HepG2 (cell line): ENCODE measurements around the gene HSDL2. TPM values are rescaled to one million over a fixed set of nuclear protein-coding genes. Genes with fewer than 3 reads are reported as not detected.

ENCODE experiments used
- ATAC-seq: fragments of 200-7000 bp; cut with Tn5 transposase; 3 replicates; pipeline ENCODE4 v1.9.1; 2020; ENCODE audit warnings: mild to moderate bottlenecking, moderate library complexity
- BruUV-seq: library from RNA; stranded (reverse); fragments of 400-500 nt; replicated peaks from 2 replicates; lab custom pipeline; 2021; lab: Mats Ljungman, UMichigan
- CTCF ChIA-PET: fragments of 300-600 bp; formaldehyde crosslinking; extraction: SDS; loops from one replicate; lab custom pipeline; 2021; ENCODE audit warnings: low total read pairs, inconsistent platforms, low intra/inter-chr PET ratio; lab: Yijun Ruan, JAX
- POLR2A ChIA-PET: fragments of 350-600 bp; sonication (Branson Sonifier 250); formaldehyde crosslinking; loops from one replicate; lab custom pipeline; 2020; ENCODE audit warnings: antibody characterized with exemption, inconsistent platforms; lab: Yijun Ruan, JAX
- DNase-seq: peaks from one replicate; pipeline ENCODE4 v3.0.0-alpha.2; 2015; ENCODE audit warnings: low spot score
- FAIRE-seq: peaks from 3 replicates; lab custom pipeline; 2011; peaks lifted over from hg19 to GRCh38; lab: Jason Lieb, UNC
- H2AFZ ChIP-seq: one replicate; pipeline ENCODE4 v1.6.1; 2011; ENCODE audit warnings: low read length, inconsistent platforms
- H3K27ac ChIP-seq: fragments of 300-600 bp; 3 replicates; pipeline ENCODE4 v1.8.0; 2011; ENCODE audit warnings: mixed run types, mild to moderate bottlenecking, mixed read lengths, low read length, inconsistent platforms; ENCODE audit not compliant: insufficient read depth; ENCODE audit errors: extremely low read length
- H3K27me3 ChIP-seq, 2 experiments: fragments of 200-600 bp in 1 of 2; 2 replicates in 1 of 2; 3 replicates in 1 of 2; pipeline versions ENCODE4 v1.6.0 to v1.8.0; 2011; ENCODE audit warnings: low read length in 2 of 2, mild to moderate bottlenecking in 2 of 2, moderate library complexity in 2 of 2, inconsistent platforms in 1 of 2; ENCODE audit not compliant: insufficient read depth in 2 of 2, control insufficient read depth in 1 of 2
- H3K36me3 ChIP-seq, 2 experiments: fragments of 200-600 bp in 1 of 2; replicated peaks in 1 of 2; 2 replicates in 1 of 2; 3 replicates in 1 of 2; pipeline versions ENCODE4 v1.5.1 to v1.8.0; 2011; ENCODE audit warnings: low read length in 2 of 2, inconsistent platforms in 1 of 2; ENCODE audit not compliant: insufficient read depth in 2 of 2, control insufficient read depth in 1 of 2
- H3K4me1 ChIP-seq: 2 replicates; pipeline ENCODE4 v1.5.1; 2012; ENCODE audit warnings: low read length, inconsistent platforms; ENCODE audit not compliant: insufficient read depth
- H3K4me2 ChIP-seq: 2 replicates; pipeline ENCODE4 v1.6.0; 2011; ENCODE audit warnings: low read depth, low read length, inconsistent platforms
- H3K4me3 ChIP-seq, 3 experiments: fragments of 200-600 bp in 1 of 3; sonication (generic), shearing (Covaris generic) in 1 of 3; replicated peaks in 1 of 3; 2 replicates each; pipeline ENCODE4 v1.5.1; 2011 to 2016; ENCODE audit warnings: low read length in 3 of 3, inconsistent platforms in 2 of 3, low read depth in 2 of 3, mild to moderate bottlenecking in 2 of 3, control low read depth in 1 of 3, mixed read lengths in 1 of 3; ENCODE audit not compliant: insufficient read depth in 1 of 3
- H3K79me2 ChIP-seq: one replicate; pipeline ENCODE4 v1.6.1; 2011; ENCODE audit warnings: low read length, inconsistent platforms; ENCODE audit not compliant: insufficient read depth
- H3K9ac ChIP-seq: 2 replicates; pipeline ENCODE4 v1.6.0; 2011; ENCODE audit warnings: mild to moderate bottlenecking, low read depth, low read length, inconsistent platforms; ENCODE audit not compliant: insufficient read depth
- H3K9me3 ChIP-seq: 2 replicates; pipeline ENCODE4 v1.5.1; 2012; ENCODE audit warnings: mild to moderate bottlenecking, low read length
- H4K20me1 ChIP-seq: 2 replicates; pipeline ENCODE4 v1.6.0; 2011; ENCODE audit warnings: inconsistent platforms, mild to moderate bottlenecking, low read length, moderate library complexity; ENCODE audit not compliant: insufficient read depth
- AGO2 ChIP-seq: fragments of 200-400 bp; formaldehyde crosslinking; optimal IDR thresholded peaks from 2 replicates; pipeline ENCODE3; 2017; ENCODE audit warnings: mild to moderate bottlenecking, low read depth, low read length, moderate library complexity
- SIX1 ChIP-seq: sonication (generic); formaldehyde crosslinking; IDR thresholded peaks from 2 replicates; pipeline ENCODE4 v1.4.0; 2020; ENCODE audit warnings: missing genetic modification reagents, borderline replicate concordance
- TCF7L2 ChIP-seq: IDR thresholded peaks from 2 replicates; pipeline ENCODE4 v1.6.1; 2011; ENCODE audit warnings: mild to moderate bottlenecking, low read depth, low read length, moderate library complexity
- ZNF30 ChIP-seq: sonication (generic); formaldehyde crosslinking; IDR thresholded peaks from 2 replicates; pipeline ENCODE4 v1.5.0; 2020; ENCODE audit warnings: mild to moderate bottlenecking, missing genetic modification reagents
- WGBS: methylation state at CpG from one replicate; pipeline ENCODE4 v1.1.6; 2017; ENCODE audit warnings: low lambda C conversion rate; 5-methylcytosine and 5-hydroxymethylcytosine counted together
- in situ Hi-C: cut with HindIII; loops from 2 replicates; pipeline ENCODE4 v1.10.0; 2017; ENCODE audit warnings: low pct_unique_long_range_greater_than_20kb; ENCODE audit not compliant: extremely low pct_ligation_motif_present
- intact Hi-C: fragments of 100-400 bp; cut with micrococcal nuclease; formaldehyde crosslinking; loops from one replicate; pipeline ENCODE4 v1.10.0; 2022; ENCODE audit not compliant: unreplicated experiment
- polyA plus RNA-seq, 8 experiments: library from polyadenylated mRNA; depleted of rRNA in 3 of 8; stranded (reverse) in 7 of 8; unstranded in 1 of 8; fragments of >200 nt; fragmentation: Illumina TruSeq in 4 of 8; extraction: Trizol in 4 of 8; gene quantifications; 2 replicates each; pipeline versions ENCODE4 v1.2.1 to v1.2.3, GENCODE V29; 2011 to 2016; ENCODE audit warnings: low read depth in 4 of 8, missing spikeins in 1 of 8, mixed read lengths in 1 of 8; ENCODE audit not compliant: insufficient read depth in 1 of 8
- total RNA-seq, 5 experiments: library from RNA; depleted of rRNA; stranded (reverse); fragments of >200 nt; fragmentation: Illumina TruSeq; extraction: Trizol; gene quantifications; 2 replicates each; pipeline ENCODE4 v1.2.3, GENCODE V29; 2016; ENCODE audit warnings: low read depth in 1 of 5
- TF ChIP-seq, protein P1 (sequence below): sonication (generic); formaldehyde crosslinking; IDR thresholded peaks from 2 replicates; pipeline ENCODE4 v1.5.1; 2020; ENCODE audit warnings: mild to moderate bottlenecking, missing genetic modification reagents, borderline replicate concordance
- TF ChIP-seq, protein P2 (sequence below): sonication (generic); formaldehyde crosslinking; IDR thresholded peaks from 2 replicates; pipeline ENCODE4 v1.4.0; 2020; ENCODE audit warnings: missing genetic modification reagents, borderline replicate concordance
- TF ChIP-seq, protein P3 (sequence below): sonication (generic); formaldehyde crosslinking; IDR thresholded peaks from 2 replicates; pipeline ENCODE4 v1.5.0; 2020; ENCODE audit warnings: mild to moderate bottlenecking, missing genetic modification reagents, borderline replicate concordance

HSDL2 gene
- total and polyA plus RNA-seq, 2 of the 13 experiments (the other 11 are each of a cell fraction or from before 2014, with no cell fraction given) = 55.3 to 80.2 TPM

DNA sequence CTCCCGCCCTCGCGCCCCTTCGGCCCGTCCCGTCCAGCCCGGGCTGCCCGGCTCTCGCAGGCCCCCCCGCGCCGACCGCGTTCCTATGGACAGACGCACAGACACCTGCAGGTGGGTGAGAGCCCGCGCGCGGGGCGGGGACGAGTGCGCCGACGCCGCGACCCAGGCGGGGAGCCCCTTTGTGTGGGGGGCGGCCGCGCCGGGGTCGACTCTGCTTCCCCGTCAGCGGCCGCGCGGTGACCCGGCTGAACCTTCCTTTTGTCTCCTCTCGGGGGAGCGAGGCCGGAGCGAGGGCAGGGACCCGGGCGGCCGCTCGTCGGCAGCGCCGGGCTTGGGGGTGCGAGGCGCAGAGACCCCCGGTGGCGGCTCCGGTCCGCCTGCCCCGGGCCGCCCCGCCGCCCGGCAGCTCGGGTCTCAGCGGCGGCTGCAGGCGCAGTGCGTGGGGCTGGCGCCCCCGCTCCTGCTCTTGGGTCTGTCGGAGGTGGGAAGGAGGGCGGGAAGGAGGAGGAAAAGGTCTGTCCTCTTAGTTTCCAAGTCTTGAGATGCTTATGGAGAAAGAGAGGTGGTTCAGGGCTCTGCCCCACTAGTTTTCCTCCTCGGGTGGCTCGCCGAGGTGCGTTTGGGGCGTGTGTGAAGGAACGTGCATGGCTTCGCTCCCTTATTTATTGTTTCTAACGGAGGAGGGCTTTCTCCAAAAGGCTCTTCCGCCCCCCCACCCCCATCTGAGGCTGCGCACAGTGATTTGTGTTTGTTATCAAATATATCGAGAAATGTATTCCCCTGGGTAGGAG, 107.3 kb downstream of the HSDL2 start:
- no TSS peak for BruUV-seq
- ChIA-PET POLR2A (interaction anchor here (0.7 to 1.7 kb wide), 11 partner anchors 10 to 245 kb away, joined by 3 to 16 read pairs (median 5); partner anchors contain the start of gene HSDL2), CTCF (no interaction called here)
- FAIRE-seq (no peak), ATAC-seq (peak; percentile 27), DNase-seq (peak; percentile 20)
- Histone ChIP-seq H3K36me3 (peaks cover 0 to 3% of the 10 kb centered on the region in 2 experiments; a peak in 3 of 5 replicates), H3K79me2 (peaks cover 60% of the 10 kb centered on the region), H3K4me2 (peak overlapping the region; percentile 86), H3K9ac (peak overlapping the region; percentile 87), H3K4me1 (peaks cover 48% of the 10 kb centered on the region), H3K27me3 (no peaks in the 10 kb centered on the region; a peak in 1 of 5 replicates), H3K9me3 (no peaks in the 10 kb centered on the region), H3K27ac (peak overlapping the region; percentile 86), H4K20me1 (peaks cover 30% of the 10 kb centered on the region), H3K4me3 (peak overlapping the region; percentile 87 to 95 (median 88)), H2AFZ (no peak overlapping the region)
- in situ Hi-C loops = loop anchor here (25.0 kb wide), 1 partner anchor 225 kb away; the partner anchor contains the start of gene INIP
- WGBS = under 1% methylated on average over 23 of the region's 80 CpGs
- intact Hi-C loops = loop anchor here (10.0 kb wide), 1 partner anchor 218 kb away; no protein-coding TSS in a partner anchor
- no peak for TF ChIP-seq TCF7L2
- TF ChIP-seq AGO2 = peak; percentile 67
- TF ChIP-seq SIX1 = no peak
- TF ChIP-seq ZNF30 (CRISPR knock-in tag) = no peak
- TF ChIP-seq, protein P1, sequence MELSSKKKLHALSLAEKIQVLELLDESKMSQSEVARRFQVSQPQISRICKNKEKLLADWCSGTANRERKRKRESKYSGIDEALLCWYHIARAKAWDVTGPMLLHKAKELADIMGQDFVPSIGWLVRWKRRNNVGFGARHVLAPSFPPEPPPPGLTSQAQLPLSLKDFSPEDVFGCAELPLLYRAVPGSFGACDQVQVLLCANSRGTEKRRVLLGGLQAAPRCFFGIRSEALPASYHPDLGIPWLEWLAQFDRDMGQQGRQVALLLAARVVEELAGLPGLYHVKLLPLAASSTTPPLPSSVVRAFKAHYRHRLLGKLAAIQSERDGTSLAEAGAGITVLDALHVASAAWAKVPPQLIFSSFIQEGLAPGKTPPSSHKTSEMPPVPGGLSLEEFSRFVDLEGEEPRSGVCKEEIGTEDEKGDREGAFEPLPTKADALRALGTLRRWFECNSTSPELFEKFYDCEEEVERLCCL (CRISPR knock-in tag) = no peak
- TF ChIP-seq, protein P2, sequence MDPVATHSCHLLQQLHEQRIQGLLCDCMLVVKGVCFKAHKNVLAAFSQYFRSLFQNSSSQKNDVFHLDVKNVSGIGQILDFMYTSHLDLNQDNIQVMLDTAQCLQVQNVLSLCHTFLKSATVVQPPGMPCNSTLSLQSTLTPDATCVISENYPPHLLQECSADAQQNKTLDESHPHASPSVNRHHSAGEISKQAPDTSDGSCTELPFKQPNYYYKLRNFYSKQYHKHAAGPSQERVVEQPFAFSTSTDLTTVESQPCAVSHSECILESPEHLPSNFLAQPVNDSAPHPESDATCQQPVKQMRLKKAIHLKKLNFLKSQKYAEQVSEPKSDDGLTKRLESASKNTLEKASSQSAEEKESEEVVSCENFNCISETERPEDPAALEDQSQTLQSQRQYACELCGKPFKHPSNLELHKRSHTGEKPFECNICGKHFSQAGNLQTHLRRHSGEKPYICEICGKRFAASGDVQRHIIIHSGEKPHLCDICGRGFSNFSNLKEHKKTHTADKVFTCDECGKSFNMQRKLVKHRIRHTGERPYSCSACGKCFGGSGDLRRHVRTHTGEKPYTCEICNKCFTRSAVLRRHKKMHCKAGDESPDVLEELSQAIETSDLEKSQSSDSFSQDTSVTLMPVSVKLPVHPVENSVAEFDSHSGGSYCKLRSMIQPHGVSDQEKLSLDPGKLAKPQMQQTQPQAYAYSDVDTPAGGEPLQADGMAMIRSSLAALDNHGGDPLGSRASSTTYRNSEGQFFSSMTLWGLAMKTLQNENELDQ (CRISPR knock-in tag) = no peak
- TF ChIP-seq, protein P3, sequence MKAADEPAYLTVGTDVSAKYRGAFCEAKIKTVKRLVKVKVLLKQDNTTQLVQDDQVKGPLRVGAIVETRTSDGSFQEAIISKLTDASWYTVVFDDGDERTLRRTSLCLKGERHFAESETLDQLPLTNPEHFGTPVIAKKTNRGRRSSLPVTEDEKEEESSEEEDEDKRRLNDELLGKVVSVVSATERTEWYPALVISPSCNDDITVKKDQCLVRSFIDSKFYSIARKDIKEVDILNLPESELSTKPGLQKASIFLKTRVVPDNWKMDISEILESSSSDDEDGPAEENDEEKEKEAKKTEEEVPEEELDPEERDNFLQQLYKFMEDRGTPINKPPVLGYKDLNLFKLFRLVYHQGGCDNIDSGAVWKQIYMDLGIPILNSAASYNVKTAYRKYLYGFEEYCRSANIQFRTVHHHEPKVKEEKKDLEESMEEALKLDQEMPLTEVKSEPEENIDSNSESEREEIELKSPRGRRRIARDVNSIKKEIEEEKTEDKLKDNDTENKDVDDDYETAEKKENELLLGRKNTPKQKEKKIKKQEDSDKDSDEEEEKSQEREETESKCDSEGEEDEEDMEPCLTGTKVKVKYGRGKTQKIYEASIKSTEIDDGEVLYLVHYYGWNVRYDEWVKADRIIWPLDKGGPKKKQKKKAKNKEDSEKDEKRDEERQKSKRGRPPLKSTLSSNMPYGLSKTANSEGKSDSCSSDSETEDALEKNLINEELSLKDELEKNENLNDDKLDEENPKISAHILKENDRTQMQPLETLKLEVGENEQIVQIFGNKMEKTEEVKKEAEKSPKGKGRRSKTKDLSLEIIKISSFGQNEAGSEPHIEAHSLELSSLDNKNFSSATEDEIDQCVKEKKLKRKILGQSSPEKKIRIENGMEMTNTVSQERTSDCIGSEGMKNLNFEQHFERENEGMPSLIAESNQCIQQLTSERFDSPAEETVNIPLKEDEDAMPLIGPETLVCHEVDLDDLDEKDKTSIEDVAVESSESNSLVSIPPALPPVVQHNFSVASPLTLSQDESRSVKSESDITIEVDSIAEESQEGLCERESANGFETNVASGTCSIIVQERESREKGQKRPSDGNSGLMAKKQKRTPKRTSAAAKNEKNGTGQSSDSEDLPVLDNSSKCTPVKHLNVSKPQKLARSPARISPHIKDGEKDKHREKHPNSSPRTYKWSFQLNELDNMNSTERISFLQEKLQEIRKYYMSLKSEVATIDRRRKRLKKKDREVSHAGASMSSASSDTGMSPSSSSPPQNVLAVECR (CRISPR knock-in tag) = peak; percentile 37; the same call in 1 of the 2 replicates
